Activated CD4-positive, alpha-beta T cell treated with anti-CD3 and anti-CD28 coated beads for 36 hours (primary cell): ENCODE results near the gene CIP2A. TPM values are rescaled to one million over a fixed set of nuclear protein-coding genes. Genes with fewer than 3 reads are reported as not detected.
"Not testable (repeated sequence)": the region's sequence is repeated elsewhere in the genome, so short reads cannot be mapped to it uniquely, and the experiment has no call there.

ENCODE experiments used
- ATAC-seq: fragments of 200-7000 bp; cut with Tn5 transposase; one replicate; pipeline ENCODE4 v1.10.0; 2021; ENCODE audit warnings: mild to moderate bottlenecking, moderate library complexity
- CTCF ChIA-PET: fragments of 350-600 bp; sonication (Branson Sonifier 250); formaldehyde crosslinking; loops from one replicate; lab custom pipeline; 2021; ENCODE audit warnings: antibody characterized with exemption; lab: Charles Lee
- POLR2A ChIA-PET: fragments of 350-600 bp; sonication (Branson Sonifier 250); formaldehyde crosslinking; loops from one replicate; lab custom pipeline; 2021; ENCODE audit warnings: antibody characterized with exemption, inconsistent platforms; lab: Charles Lee
- DNase-seq: peaks from one replicate; pipeline ENCODE4 v3.0.0-alpha.2; 2020
- H3K27ac Mint-ChIP-seq: one replicate; pipeline ENCODE4 v1.8.0; 2021; ENCODE audit warnings: mixed read lengths
- H3K27me3 Mint-ChIP-seq: one replicate; pipeline ENCODE4 v1.8.0; 2021; ENCODE audit warnings: mixed read lengths
- H3K36me3 Mint-ChIP-seq: one replicate; pipeline ENCODE4 v1.8.0; 2021; ENCODE audit warnings: low read depth, mixed read lengths
- H3K4me1 Mint-ChIP-seq: one replicate; pipeline ENCODE4 v1.8.0; 2021; ENCODE audit warnings: mixed read lengths
- H3K4me3 Mint-ChIP-seq: one replicate; pipeline ENCODE4 v1.8.0; 2021; ENCODE audit warnings: mild to moderate bottlenecking, moderate library complexity, mixed read lengths
- H3K9me3 Mint-ChIP-seq: one replicate; pipeline ENCODE4 v1.8.0; 2021; ENCODE audit warnings: low read depth, mixed read lengths
- intact Hi-C, 2 experiments: fragments of 100-400 bp; cut with DNase I in 1 of 2; cut with micrococcal nuclease in 1 of 2; formaldehyde crosslinking; loops; one replicate each; pipeline versions ENCODE4 v1.14.2 to v1.15.1; 2022 to 2024; cut with DNase I, micrococcal nuclease
- total RNA-seq, 2 experiments: library from RNA; stranded (reverse); gene quantifications; one replicate each; pipeline ENCODE4 v1.2.3, GENCODE V29; 2021

Gene CIP2A
- 10 to 100 TPM; 47.8 to 58.5 TPM for total RNA-seq

- ChIA-PET CTCF (interaction anchor here (0.7 to 3.1 kb wide), 6 partner anchors 9 to 231 kb away, joined by 3 to 15 read pairs (median 8); no protein-coding TSS in a partner anchor), POLR2A (interaction anchor here (0.6 to 3.1 kb wide), 6 partner anchors 9 to 500 kb away, joined by 3 to 24 read pairs (median 3); no protein-coding TSS in a partner anchor)
Observed at GRCh38 chr3:108589081-108589997, at the start of gene CIP2A, which contains the start of gene DZIP3. TSS of gene CIP2A (minus strand) at chr3:108589438. CDS start at chr3:108589375, 63 bp downstream. TSS of gene DZIP3 (plus strand) at chr3:108589722. CDS start at chr3:108605407, 15,685 bp downstream.

DNA sequence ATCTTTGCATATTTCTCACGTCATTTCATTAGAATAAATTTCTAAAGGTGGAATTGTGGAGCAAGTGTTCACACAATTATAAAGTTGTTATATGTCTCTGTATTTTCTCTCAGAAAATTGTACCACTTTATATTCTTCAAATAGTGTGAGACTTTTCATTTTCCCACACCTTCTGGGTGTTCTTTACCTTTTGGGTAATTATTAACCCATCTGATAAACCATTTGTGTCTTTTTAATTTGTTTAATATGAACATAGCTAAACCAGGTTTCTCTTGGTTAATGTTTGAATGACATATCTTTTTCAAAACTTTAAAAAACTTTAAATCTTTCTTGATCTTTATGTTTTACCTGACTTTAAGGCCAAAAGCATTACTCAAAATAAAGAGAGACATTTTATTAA lies 40.7 kb upstream of the CIP2A start:
- H3K27ac Mint-ChIP-seq, result no peak overlapping the region
- no peaks in the 10 kb centered on the region for H3K27me3 Mint-ChIP-seq
- ChIA-PET POLR2A (no interaction called here), CTCF (interaction anchor here (1.3 to 2.1 kb wide), 2 partner anchors 9 to 14 kb away, joined by 4 read pairs; no protein-coding TSS in a partner anchor)
- no peak for DNase-seq
- H3K4me1 Mint-ChIP-seq, result no peaks in the 10 kb centered on the region
- H3K36me3 Mint-ChIP-seq, result peaks cover 2% of the 10 kb centered on the region
- no peak for ATAC-seq
- intact Hi-C loops, result no loop called here
- no peak overlapping the region for H3K4me3 Mint-ChIP-seq
- no peaks in the 10 kb centered on the region for H3K9me3 Mint-ChIP-seq

More at GRCh38 chr3:108589081-108589997, at the start of gene CIP2A, which contains the start of gene DZIP3:
- peak within 1 kb of the TSS; percentile 82 for H3K4me3 Mint-ChIP-seq
- no peaks in the 10 kb centered on the region for H3K27me3 Mint-ChIP-seq
- peaks cover 14% of the 10 kb centered on the region for H3K36me3 Mint-ChIP-seq
- intact Hi-C loops, result loop anchor here (1.0 to 10.0 kb wide), 8 partner anchors 14 to 1067 kb away; partner anchors contain the start of genes TRAT1 (in 2 of the 2), BBX (in 1 of the 2) and IFT57 (in 1 of the 2)
- H3K4me1 Mint-ChIP-seq, result peaks cover 33% of the 10 kb centered on the region
- peak within 1 kb of the TSS; percentile 97 for H3K27ac Mint-ChIP-seq
- no peaks in the 10 kb centered on the region for H3K9me3 Mint-ChIP-seq
- peak; percentile 87 for ATAC-seq
- DNase-seq, result peak; percentile 90

- no peaks in the 10 kb centered on the region for H3K4me1 Mint-ChIP-seq
- peaks cover 2% of the 10 kb centered on the region for H3K9me3 Mint-ChIP-seq
- CTCF ChIA-PET, result interaction anchor here (0.6 to 1.6 kb wide), 3 partner anchors 57 to 292 kb away, joined by 3 to 4 read pairs (median 3); no protein-coding TSS in a partner anchor
- no peaks in the 10 kb centered on the region for H3K27me3 Mint-ChIP-seq
- DNase-seq (no peak), ATAC-seq (no peak)
- no peak overlapping the region for H3K4me3 Mint-ChIP-seq
- intact Hi-C loops, result no loop called here
- peaks cover 8% of the 10 kb centered on the region for H3K36me3 Mint-ChIP-seq
- POLR2A ChIA-PET, result no interaction called here
- H3K27ac Mint-ChIP-seq, result no peak overlapping the region
Observed at GRCh38 chr3:108623504-108623903, 34.3 kb upstream of the CIP2A start.

- peaks cover 8% of the 10 kb centered on the region for H3K36me3 Mint-ChIP-seq
- no peaks in the 10 kb centered on the region for H3K4me1 Mint-ChIP-seq
- ChIA-PET CTCF (interaction anchor here (0.7 to 1.2 kb wide), 2 partner anchors 17 to 770 kb away, joined by 3 read pairs; no protein-coding TSS in a partner anchor), POLR2A (no interaction called here)
- no peak for ATAC-seq
- H3K4me3 Mint-ChIP-seq, result no peak overlapping the region
- no peak overlapping the region for H3K27ac Mint-ChIP-seq
- intact Hi-C loops, result no loop called here
- H3K27me3 Mint-ChIP-seq, result no peaks in the 10 kb centered on the region
- H3K9me3 Mint-ChIP-seq, result peaks cover 2% of the 10 kb centered on the region
- no peak for DNase-seq
Observed at GRCh38 chr3:108620250-108620649, 31.0 kb upstream of the CIP2A start.

DNA sequence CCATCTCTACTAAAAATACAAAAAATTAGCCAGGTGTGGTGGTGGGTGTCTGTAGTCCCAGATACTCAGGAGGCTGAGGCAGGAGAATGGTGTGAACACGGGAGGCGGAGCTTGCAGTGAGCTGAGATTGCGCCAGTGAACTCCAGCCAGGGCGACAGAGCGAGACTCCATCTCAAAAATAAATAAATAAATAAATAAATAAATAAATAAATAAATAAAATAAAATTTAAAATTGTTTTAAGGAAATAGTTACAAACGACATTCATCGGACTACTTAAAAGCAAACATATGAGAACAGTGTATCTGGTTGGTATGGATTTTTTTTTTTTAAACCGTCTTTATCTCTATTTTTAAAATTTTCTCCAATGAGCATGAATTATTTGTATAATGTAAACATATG lies 26.9 kb upstream of the CIP2A start:
- H3K4me3 Mint-ChIP-seq, H3K4me1 Mint-ChIP-seq, POLR2A ChIA-PET, H3K27me3 Mint-ChIP-seq, H3K9me3 Mint-ChIP-seq, DNase-seq, CTCF ChIA-PET, H3K27ac Mint-ChIP-seq, intact Hi-C loops, ATAC-seq: not testable (repeated sequence)
- H3K36me3 Mint-ChIP-seq, result peaks cover 13% of the 10 kb centered on the region

GRCh38 chr3:108610651-108611050 lies 21.4 kb upstream of the CIP2A start:
- intact Hi-C loops, result no loop called here
- Mint-ChIP-seq H3K27me3 (no peaks in the 10 kb centered on the region), H3K9me3 (no peaks in the 10 kb centered on the region), H3K4me1 (peaks cover 7% of the 10 kb centered on the region), H3K4me3 (no peak overlapping the region), H3K36me3 (peaks cover 11% of the 10 kb centered on the region), H3K27ac (no peak overlapping the region)
- CTCF ChIA-PET, result interaction anchor here (1.3 kb wide), 1 partner anchor 413 kb away, joined by 4 read pairs; no protein-coding TSS in a partner anchor
- POLR2A ChIA-PET, result no interaction called here
- no peak for DNase-seq
- no peak for ATAC-seq

DNA sequence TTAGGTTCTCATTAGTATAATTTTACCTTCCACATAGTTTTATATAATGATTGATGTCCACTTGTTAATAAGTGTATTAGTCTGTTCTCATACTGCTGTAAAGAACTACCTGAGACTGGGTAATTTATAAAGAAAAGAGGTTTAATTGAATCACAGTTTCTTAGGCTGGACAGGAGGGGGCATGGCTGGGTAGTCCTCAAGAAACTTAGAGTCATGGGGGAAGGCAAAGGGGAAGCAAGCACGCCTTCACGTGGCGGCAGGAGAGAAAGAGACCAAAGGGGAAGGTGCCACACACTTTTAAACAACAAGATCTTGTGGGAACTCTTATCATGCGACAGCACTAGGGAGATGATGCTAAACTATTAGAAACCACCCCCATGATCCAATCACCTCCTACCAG lies 19.5 kb upstream of the CIP2A start:
- H3K4me3 Mint-ChIP-seq, result no peak overlapping the region
- H3K36me3 Mint-ChIP-seq, result peaks cover 4% of the 10 kb centered on the region
- H3K4me1 Mint-ChIP-seq, result peaks cover 25% of the 10 kb centered on the region
- H3K27ac Mint-ChIP-seq, result no peak overlapping the region
- CTCF ChIA-PET, result no interaction called here
- H3K27me3 Mint-ChIP-seq, result no peaks in the 10 kb centered on the region
- ATAC-seq (no peak), DNase-seq (no peak)
- no peaks in the 10 kb centered on the region for H3K9me3 Mint-ChIP-seq
- POLR2A ChIA-PET, result no interaction called here
- intact Hi-C loops, result no loop called here

- no peak overlapping the region for H3K27ac Mint-ChIP-seq
- no peak overlapping the region for H3K4me3 Mint-ChIP-seq
- no peaks in the 10 kb centered on the region for H3K27me3 Mint-ChIP-seq
- peaks cover 7% of the 10 kb centered on the region for H3K9me3 Mint-ChIP-seq
- peaks cover 8% of the 10 kb centered on the region for H3K36me3 Mint-ChIP-seq
- ATAC-seq (no peak), DNase-seq (no peak)
- ChIA-PET POLR2A (no interaction called here), CTCF (interaction anchor here (1.8 kb wide), 1 partner anchor 9 kb away, joined by 7 read pairs; no protein-coding TSS in a partner anchor)
- intact Hi-C loops, result loop anchor here in 1 of 2 experiments (1.0 kb wide), 1 partner anchor 15 kb away; no protein-coding TSS in a partner anchor
- peaks cover 48% of the 10 kb centered on the region for H3K4me1 Mint-ChIP-seq
Observed at GRCh38 chr3:108605491-108605890, 16.3 kb upstream of the CIP2A start.

- H3K27me3 Mint-ChIP-seq, result no peaks in the 10 kb centered on the region
- no peak overlapping the region for H3K4me3 Mint-ChIP-seq
- no peak for DNase-seq
- CTCF ChIA-PET, result interaction anchor here (1.8 kb wide), 1 partner anchor 10 kb away, joined by 7 read pairs; no protein-coding TSS in a partner anchor
- no peak for ATAC-seq
- intact Hi-C loops, result loop anchor here in 1 of 2 experiments (1.0 kb wide), 1 partner anchor 15 kb away; no protein-coding TSS in a partner anchor
- POLR2A ChIA-PET, result no interaction called here
- peaks cover 49% of the 10 kb centered on the region for H3K4me1 Mint-ChIP-seq
- peaks cover 8% of the 10 kb centered on the region for H3K36me3 Mint-ChIP-seq
- peak overlapping the region; percentile 62 for H3K27ac Mint-ChIP-seq
- H3K9me3 Mint-ChIP-seq, result peaks cover 7% of the 10 kb centered on the region
Observed at GRCh38 chr3:108605028-108605427, 15.8 kb upstream of the CIP2A start.

- ChIA-PET POLR2A (no interaction called here), CTCF (interaction anchor here (1.5 to 2.0 kb wide), 2 partner anchors 14 to 216 kb away, joined by 4 to 15 read pairs; partner anchors contain the start of genes CIP2A and DZIP3)
- ATAC-seq (peak; percentile 18), DNase-seq (no peak)
- peaks cover 54% of the 10 kb centered on the region for H3K4me1 Mint-ChIP-seq
- peak overlapping the region; percentile 20 for H3K27ac Mint-ChIP-seq
- intact Hi-C loops, result loop anchor here in 1 of 2 experiments (1.0 kb wide), 1 partner anchor 14 kb away; the partner anchor contains the start of genes CIP2A and DZIP3
- peaks cover 8% of the 10 kb centered on the region for H3K36me3 Mint-ChIP-seq
- H3K9me3 Mint-ChIP-seq, result peaks cover 7% of the 10 kb centered on the region
- peak overlapping the region; percentile 3 for H3K4me3 Mint-ChIP-seq
- H3K27me3 Mint-ChIP-seq, result no peaks in the 10 kb centered on the region
Observed at GRCh38 chr3:108603691-108604090, 14.5 kb upstream of the CIP2A start.

DNA sequence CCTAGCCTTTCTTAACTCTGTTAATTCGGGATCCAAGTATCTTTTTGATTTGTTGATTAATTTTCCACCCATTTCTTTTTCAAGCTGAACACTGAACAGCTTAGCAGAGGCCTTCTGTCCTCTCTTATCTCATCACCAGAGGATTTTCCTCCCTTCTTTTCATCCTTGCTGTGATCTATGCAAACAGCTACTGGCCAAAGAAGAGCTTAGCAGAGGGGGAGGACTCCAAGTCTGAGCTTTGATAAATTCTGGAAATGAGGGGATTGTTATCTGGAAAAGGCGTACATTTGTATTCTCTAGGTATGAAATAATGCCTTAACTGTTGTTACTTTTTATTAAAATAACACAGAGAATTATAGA lies 13.7 kb upstream of the CIP2A start:
- no peaks in the 10 kb centered on the region for H3K27me3 Mint-ChIP-seq
- CTCF ChIA-PET, result interaction anchor here (0.7 to 2.0 kb wide), 9 partner anchors 13 to 217 kb away, joined by 3 to 15 read pairs (median 3); partner anchors contain the start of genes CIP2A and DZIP3
- H3K4me3 Mint-ChIP-seq, result peak overlapping the region; percentile 46
- H3K9me3 Mint-ChIP-seq, result peaks cover 7% of the 10 kb centered on the region
- DNase-seq (no peak), ATAC-seq (peak; percentile 6)
- POLR2A ChIA-PET, result interaction anchor here (0.6 to 2.3 kb wide), 3 partner anchors 13 to 37 kb away, joined by 3 to 24 read pairs (median 10); partner anchors contain the start of genes CIP2A and DZIP3
- intact Hi-C loops, result loop anchor here in 1 of 2 experiments (1.0 kb wide), 1 partner anchor 14 kb away; the partner anchor contains the start of genes CIP2A and DZIP3
- H3K4me1 Mint-ChIP-seq, result peaks cover 54% of the 10 kb centered on the region
- H3K27ac Mint-ChIP-seq, result peak overlapping the region; percentile 40
- peaks cover 8% of the 10 kb centered on the region for H3K36me3 Mint-ChIP-seq
